Caki2 (cell line): ENCODE data around the gene UBP1. TPM values are rescaled to one million over a fixed set of nuclear protein-coding genes. Genes with fewer than 3 reads are reported as not detected.
"Not testable (repeated sequence)": the region's sequence is repeated elsewhere in the genome, so short reads cannot be mapped to it uniquely, and the experiment has no call there.

Experiments
- DNase-seq: peaks from one replicate; pipeline ENCODE4 v3.0.0-alpha.2; 2015; ENCODE audit warnings: low read depth
- in situ Hi-C: cut with HindIII; loops from 2 replicates; pipeline ENCODE4 v1.10.0; 2016; ENCODE audit warnings: low sequenced_read_pairs, low pct_unique_long_range_greater_than_20kb, mixed read lengths
- total RNA-seq: library from RNA; depleted of rRNA; stranded (reverse); fragments of >200 nt; shearing (Covaris generic); gene quantifications from 2 replicates; pipeline ENCODE4 v1.2.3, GENCODE V29; 2014; ENCODE audit warnings: low replicate concordance; rRNA removed

The UBP1 gene
- 22.4 and 25.9 TPM in 2 replicates for total RNA-seq

DNA sequence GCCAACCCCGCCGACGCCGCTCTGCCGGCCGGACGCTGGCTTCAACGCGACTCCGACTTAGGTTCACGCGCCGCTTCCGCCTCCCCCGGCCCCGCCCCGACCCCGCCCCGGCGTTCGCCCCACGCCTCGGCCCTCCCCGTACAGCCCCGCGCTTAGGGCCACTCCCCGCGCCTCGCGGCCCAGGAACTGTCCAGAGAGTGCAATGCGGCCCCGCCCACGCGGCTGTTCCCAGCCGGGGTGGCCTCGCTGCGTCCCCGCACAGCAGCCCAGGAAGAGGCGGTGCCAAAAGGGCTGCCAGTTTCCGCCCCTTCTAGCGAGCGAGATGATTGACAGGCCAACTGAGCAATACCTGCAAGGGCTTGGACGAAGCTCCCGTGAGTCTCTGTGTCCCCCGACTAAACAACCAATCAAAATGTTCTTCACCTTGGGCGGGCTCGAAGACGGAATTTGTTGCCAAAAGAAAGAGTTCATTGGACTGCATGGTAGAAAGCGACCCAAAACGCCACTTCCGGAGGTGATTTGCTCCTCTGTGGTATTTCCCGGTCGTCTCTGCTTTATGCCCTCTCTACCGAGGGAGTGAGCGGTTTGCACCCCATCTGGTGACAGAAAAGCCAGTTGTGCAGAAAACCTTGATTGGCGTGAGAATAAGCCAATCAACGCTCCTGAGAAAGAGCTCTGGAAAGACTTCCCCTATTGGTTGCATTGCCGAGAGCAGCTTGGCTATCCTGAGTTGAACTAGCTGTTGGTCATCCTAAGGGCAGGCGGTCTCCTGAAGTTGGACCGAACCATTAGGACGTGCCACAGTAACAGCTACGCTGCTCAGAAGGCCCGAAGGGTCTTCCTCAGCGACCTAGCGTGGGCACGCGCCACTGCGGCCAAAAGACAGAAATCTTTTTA is at the start of gene UBP1:
Gene UBP1, minus strand, starts transcription at position 78 of the 897 bp plus-strand sequence. CDS start 557 bp downstream, outside the sequence.
- in situ Hi-C loops: no loop called here
- peak; percentile 99 for DNase-seq

DNA sequence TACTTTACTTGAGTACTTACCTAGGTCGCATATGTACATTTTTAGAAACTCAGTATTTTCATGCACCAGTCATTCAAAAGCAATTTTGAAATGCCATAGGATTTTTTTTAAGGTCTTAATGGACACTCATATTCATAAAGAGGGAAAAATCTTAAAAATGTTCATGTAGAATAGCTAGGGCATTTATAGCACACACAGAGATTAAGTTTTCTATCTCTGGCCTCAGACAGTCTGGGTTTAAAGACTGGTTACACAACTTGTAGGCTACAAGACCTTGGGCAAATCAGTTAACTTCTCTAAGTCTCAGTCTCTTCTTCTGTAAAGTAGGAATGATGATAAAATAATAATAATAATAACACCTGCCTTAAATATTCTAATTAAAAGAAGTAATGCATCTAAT is 48.5 kb upstream of the UBP1 start:
- in situ Hi-C loops: no loop called here
- DNase-seq: no peak

DNA sequence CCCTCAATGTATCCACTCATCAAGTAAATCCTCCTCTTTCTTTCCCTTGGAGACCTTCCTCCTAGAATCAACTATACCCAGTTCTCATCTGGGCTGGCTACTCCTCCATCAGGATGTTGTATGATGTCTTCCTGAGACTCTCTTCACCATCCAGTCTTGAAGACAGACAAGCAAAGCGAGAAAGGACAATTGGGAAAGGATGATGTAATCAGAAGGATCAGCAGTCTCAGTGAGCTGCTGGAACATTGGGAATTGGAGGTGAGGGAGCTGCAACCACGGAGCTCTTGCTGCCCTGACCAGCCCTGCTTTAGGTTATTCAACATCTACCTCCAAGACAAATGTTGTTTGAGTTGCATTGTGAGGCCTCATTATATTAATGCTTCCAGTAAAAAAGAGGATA is 48.0 kb upstream of the UBP1 start:
- no peak for DNase-seq
- in situ Hi-C loops: no loop called here

- in situ Hi-C loops: no loop called here
- no peak for DNase-seq
These were observed 41.9 kb upstream of the UBP1 start for GRCh38 chr3:33482111-33482521.

DNA sequence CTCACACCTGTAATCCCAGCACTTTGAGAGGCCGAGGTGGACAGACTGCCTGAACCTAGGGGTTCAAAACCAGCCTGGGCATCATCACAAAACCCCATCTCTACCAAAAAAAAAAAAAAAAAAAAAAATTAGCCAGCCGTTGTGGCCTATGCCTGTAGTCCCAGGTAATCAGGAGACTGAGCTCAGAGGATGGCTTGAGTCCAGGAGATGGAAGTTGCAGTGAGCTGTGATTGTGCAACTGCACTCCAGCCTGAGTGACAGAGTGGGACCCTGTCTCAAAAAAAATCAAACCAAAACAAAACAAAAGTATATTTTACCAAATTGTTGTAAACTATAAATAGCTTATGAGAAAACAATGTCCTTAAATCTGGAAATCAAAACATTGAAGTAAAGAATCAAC is 34.7 kb upstream of the UBP1 start:
- no peak for DNase-seq

GRCh38 chr3:33473813-33474212 is 33.6 kb upstream of the UBP1 start:
- in situ Hi-C loops: no loop called here
- no peak for DNase-seq

More for the DNA sequence above, 34.7 kb upstream of the UBP1 start:
- in situ Hi-C loops: no loop called here

GRCh38 chr3:33467786-33468185 is 27.6 kb upstream of the UBP1 start:
- in situ Hi-C loops: no loop called here
- DNase-seq: no peak

GRCh38 chr3:33461097-33461496 is 20.9 kb upstream of the UBP1 start:
- in situ Hi-C loops: no loop called here
- DNase-seq: no peak

DNA sequence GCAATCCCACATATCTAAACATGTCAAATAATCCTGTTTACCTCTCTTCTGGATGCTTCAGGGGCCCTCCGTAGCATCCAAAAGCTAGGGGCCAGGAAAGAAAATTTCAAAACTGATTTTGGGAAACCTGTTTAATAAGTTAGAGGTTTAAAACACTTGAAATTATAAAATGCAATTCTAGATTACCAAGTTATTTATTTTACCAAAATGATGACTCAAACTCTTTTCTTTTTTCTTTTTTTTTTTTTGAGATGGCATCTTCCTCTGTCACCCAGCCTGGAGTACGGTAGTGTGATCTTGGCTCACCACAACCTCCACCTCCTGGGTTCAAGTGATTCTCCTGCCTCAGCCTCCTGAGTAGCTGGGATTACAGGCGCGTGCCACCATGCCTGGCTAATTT is 19.4 kb upstream of the UBP1 start:
- DNase-seq, in situ Hi-C loops: not testable (repeated sequence)

DNA sequence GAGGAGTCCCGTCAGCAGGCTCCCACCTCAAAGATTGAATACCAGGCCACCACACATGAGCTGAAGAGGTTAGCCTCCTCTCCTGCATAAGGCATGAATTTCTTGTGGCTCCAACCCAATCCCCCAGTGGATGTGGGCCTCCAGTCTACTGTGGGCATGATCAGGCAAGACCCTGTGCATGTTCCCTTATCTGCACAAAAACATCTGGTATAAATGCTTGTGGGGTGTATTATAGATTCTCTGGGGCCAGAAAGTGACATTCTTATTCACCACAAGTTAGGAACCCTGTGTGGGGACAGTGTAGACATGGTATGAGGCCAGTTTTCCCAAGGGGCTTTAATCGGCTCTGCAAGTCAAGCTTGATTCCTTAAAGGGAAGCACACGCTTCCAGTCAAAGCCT is 18.2 kb upstream of the UBP1 start:
- DNase-seq: no peak
- in situ Hi-C loops: no loop called here

DNA sequence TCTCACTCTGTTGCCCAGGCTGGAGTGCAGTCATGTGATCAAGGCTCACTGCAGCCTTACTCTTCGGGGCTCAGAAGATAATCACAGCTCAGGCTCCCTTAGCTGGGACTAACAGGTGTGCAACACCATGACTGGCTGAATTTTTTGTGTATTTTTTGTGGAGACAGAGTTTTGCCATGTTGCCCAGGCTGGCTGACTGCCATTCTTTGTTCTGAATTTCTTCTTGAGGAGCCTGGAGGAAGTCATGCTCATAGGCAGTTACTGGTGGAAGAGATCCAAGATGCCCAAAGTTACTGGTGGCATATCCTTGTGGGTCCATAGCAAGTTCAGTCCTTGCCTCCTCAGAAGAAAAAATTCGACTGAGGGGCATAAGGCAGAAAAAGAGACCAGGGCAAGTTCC is 16.6 kb upstream of the UBP1 start:
- in situ Hi-C loops: no loop called here
- no peak for DNase-seq

DNA sequence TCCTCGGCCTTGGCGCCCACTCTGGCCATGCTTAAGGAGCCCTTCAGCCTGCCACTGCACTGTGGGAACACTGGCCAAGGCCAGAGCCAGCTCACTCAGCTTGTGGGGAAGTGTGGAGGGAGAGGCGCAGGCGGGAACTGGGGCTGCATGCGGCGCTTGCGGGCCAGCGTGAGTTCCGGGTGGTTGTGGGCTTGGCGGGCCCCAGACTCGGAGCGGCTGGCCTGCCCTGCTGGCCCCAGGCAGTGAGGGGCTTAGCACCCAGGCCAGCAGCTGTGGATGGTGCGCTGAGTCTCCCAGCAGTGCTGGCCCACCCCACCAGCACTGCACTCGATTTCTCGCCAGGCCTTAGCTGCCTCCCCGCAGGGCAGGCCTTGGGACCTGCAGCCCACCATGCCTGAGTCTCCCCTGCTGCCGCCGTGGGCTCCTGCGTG is 13.1 kb upstream of the UBP1 start:
- no peak for DNase-seq
- in situ Hi-C loops: no loop called here

- in situ Hi-C loops, DNase-seq: not testable (repeated sequence)
These were observed 11.8 kb upstream of the UBP1 start for GRCh38 chr3:33451994-33452393.

GRCh38 chr3:33447958-33448357 is 7.8 kb upstream of the UBP1 start:
- in situ Hi-C loops: no loop called here
- DNase-seq: no peak

- DNase-seq, in situ Hi-C loops: not testable (repeated sequence)
These were observed 7.0 kb upstream of the UBP1 start for GRCh38 chr3:33447256-33447625.

DNA sequence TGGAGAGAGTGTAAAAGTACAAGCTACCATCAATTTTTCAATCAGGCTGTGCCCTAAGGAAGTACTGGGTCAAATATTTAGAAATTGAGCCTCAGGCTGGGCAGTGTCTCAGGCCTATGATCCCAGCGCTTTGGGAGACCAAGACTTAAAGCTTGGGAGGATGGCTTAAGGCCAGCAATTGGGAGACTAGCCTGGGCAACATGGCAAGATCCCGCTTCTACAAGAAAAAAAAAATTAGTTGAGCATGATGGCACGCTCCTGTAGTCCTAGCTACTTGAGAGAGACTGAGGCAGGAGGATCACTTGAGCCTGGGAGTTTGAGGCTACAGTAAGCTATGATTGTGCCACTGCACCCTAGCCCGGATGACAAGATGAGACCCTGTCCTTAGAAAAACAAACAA is 2.0 kb upstream of the UBP1 start:
- DNase-seq: no peak
- in situ Hi-C loops: no loop called here

DNA sequence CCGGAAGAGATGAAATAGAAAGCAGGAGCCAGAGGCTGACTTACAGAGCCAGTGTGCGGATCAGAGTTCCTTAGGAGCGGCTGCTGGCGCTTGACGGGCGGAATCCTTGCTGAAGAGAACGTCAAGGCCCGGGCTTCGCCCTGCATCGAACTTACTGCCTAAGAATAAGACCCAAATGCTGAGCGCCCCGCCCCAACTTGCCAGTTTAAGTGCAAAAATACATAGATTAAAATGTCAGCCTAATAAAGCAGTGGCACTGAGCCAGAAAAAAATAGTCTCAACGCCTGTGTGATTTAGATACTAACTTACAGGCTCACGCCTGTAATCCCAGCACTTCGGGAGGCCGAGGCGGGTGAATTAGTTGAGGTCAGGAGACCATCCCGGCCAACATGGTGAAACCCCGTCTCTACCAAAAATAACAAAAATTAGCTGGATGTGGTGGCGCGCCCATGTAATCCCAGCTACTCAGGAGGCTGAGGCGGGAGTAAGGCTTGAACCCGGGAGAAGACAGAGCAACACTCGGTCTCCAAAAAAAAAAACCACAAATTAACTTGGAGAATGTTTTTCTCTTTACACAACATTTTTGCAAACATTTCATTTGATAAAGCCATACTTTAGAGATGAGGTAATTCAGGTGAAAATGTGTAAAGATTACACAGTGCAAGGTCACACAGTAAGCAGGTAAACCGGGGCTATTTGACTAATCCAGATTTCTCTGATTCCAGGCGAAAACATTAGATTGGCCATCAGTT is 1.2 kb upstream of the UBP1 start:
- in situ Hi-C loops: no loop called here
- no peak for DNase-seq

DNA sequence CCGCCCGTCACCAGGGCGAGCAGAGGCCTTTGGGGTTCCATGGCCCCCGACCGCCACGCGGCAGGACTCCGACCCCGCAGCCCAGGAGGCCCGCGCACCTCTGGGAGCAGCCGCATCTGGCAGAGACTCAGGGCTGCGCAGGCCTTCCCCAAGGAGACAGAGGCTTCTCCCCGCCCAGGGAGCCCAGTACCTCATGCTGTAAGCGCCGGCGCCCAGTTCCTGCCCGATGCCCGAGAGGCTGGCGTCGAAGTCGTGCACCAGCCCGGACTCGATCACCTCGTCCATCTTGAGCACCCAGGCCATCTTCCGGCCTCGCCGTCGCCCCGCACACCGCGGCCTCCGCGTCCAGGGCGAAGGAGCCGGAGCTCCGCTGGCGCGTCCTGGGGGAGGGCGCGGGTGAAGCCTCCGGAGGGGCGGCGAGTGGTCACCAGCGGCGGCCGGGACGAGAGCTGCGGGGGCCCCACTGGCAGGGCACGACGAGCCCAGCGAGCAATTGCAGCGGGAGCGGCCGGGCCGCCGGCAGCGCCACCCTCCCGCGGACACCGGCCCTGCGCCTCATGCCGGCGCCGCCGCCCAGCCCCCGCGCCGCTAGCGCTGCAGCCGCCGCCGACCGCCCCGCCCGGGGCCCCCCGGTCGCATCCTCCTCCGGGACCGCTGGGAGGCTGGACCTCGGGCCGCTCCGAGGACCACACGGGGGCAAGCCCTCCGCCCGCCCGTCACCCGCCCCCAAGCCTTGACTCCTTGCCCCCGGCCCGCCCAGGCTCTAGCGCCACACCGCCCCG is 468 bp downstream of the UBP1 start:
- in situ Hi-C loops: no loop called here

More for the DNA sequence above, 468 bp downstream of the UBP1 start:
- peak; percentile 55 for DNase-seq
